ENCODE data around the gene HTRA3.

DNA sequence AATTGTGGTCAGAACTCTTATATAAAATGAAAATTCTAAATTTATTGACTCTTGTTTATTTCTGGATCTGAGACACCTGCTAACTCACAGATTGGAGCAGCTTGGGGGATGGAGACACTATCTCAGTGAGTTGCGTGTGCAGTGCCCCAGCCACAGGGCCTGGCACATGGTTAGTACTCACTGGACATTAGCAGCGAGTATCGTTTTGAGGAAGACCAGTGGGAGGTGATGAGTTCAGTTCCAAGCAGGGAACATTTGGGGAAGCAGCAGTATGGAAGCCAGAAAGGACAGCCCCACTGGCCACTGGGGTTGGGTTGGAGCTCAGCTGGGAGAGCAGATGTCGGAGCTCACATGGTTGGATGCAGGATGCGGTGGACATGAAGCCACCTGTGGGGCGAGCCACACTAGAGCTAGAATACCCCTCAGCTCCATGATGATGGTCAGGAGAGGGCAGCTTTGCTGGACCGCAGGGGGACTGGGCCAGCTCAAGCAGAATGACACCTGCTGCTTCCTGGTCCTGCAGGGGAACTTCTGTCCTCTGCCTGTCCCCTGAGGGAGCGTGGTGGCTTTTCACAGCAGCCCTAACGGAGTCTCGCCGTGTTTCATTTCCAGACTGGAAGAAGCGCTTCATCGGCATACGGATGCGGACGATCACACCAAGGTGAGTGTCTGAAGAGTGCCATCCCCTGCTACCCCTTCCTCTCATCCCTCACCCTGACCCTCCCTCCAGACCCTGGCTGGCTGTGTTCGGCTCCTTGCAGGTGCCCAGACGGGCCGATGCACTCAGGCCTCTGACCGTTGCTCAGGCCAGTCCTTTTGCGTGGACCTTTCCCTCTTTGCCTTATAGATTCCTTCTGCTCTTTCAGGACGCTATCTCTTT lies 32.5 kb downstream of the HTRA3 start:
- TF ChIP-seq, protein P1, sequence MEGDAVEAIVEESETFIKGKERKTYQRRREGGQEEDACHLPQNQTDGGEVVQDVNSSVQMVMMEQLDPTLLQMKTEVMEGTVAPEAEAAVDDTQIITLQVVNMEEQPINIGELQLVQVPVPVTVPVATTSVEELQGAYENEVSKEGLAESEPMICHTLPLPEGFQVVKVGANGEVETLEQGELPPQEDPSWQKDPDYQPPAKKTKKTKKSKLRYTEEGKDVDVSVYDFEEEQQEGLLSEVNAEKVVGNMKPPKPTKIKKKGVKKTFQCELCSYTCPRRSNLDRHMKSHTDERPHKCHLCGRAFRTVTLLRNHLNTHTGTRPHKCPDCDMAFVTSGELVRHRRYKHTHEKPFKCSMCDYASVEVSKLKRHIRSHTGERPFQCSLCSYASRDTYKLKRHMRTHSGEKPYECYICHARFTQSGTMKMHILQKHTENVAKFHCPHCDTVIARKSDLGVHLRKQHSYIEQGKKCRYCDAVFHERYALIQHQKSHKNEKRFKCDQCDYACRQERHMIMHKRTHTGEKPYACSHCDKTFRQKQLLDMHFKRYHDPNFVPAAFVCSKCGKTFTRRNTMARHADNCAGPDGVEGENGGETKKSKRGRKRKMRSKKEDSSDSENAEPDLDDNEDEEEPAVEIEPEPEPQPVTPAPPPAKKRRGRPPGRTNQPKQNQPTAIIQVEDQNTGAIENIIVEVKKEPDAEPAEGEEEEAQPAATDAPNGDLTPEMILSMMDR (IDR thresholded peaks at IDR 0.05; ENCODE audit: insufficient read depth, low read length, poor library complexity, severe bottlenecking): no peak
- TF ChIP-seq EZH2phosphoT487 (conservative IDR thresholded peaks at IDR 0.05; ENCODE audit: low read length): no peak

All from SU-DHL-6 (cell line).